PC-3 (cell line): ENCODE data around the gene RHOH.

Source experiments
- EZH2 ChIP-seq: fragments of 300-600 bp; sonication (generic); IDR thresholded peaks from one replicate; pipeline ENCODE4 v1.6.1; 2017; ENCODE audit warnings: antibody characterized with exemption, mild to moderate bottlenecking, low read length; ENCODE audit not compliant: unreplicated experiment
- TF ChIP-seq, protein P1 (sequence below): fragments of 300-600 bp; sonication (generic); conservative IDR thresholded peaks from 2 replicates; pipeline ENCODE4 v1.5.1; 2017; ENCODE audit warnings: antibody characterized with exemption, low read depth, mild to moderate bottlenecking, low read length

DNA sequence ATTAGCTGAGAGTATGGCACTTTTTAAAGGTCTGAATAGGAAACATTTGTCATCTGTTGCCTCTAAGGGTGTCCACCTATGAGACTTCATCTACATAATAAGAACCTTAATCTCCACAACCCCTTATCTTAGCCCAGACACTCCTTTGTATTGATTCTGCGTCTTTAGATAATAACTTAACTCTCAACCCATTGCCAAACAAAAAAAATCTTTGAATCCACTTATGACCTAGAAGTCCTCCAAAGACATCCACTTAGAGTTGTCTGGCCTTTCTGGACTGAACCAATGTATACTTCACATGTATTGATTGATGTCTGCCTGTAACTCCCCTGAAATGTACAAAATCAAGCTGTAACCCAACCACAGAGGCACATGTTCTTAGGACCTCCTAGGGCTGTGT is 72.3 kb downstream of the RHOH start:
- TF ChIP-seq, protein P1, sequence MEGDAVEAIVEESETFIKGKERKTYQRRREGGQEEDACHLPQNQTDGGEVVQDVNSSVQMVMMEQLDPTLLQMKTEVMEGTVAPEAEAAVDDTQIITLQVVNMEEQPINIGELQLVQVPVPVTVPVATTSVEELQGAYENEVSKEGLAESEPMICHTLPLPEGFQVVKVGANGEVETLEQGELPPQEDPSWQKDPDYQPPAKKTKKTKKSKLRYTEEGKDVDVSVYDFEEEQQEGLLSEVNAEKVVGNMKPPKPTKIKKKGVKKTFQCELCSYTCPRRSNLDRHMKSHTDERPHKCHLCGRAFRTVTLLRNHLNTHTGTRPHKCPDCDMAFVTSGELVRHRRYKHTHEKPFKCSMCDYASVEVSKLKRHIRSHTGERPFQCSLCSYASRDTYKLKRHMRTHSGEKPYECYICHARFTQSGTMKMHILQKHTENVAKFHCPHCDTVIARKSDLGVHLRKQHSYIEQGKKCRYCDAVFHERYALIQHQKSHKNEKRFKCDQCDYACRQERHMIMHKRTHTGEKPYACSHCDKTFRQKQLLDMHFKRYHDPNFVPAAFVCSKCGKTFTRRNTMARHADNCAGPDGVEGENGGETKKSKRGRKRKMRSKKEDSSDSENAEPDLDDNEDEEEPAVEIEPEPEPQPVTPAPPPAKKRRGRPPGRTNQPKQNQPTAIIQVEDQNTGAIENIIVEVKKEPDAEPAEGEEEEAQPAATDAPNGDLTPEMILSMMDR: no peak
- no peak for TF ChIP-seq EZH2
